Effector CD4-positive, alpha-beta T cell (primary cell): ENCODE measurements around the gene TRIM43.
"Not testable (repeated sequence)": the region's sequence is repeated elsewhere in the genome, so short reads cannot be mapped to it uniquely, and the experiment has no call there.

ENCODE experiments used
- DNase-seq: peaks from one replicate; pipeline ENCODE4 v3.0.0-alpha.2; 2020

Gene TRIM43

GRCh38 chr2:95641787-95642186 is 50.0 kb downstream of the TRIM43 start:
- DNase-seq, result not testable (repeated sequence)

GRCh38 chr2:95642360-95642759 is 50.6 kb downstream of the TRIM43 start:
- not testable (repeated sequence) for DNase-seq

GRCh38 chr2:95642951-95643350 is 51.1 kb downstream of the TRIM43 start:
- DNase-seq, result not testable (repeated sequence)

- not testable (repeated sequence) for DNase-seq
Observed at GRCh38 chr2:95645312-95645711, 53.5 kb downstream of the TRIM43 start.

GRCh38 chr2:95646274-95646994 is 54.6 kb downstream of the TRIM43 start:
- DNase-seq, result not testable (repeated sequence)

GRCh38 chr2:95648894-95649544 is 57.2 kb downstream of the TRIM43 start:
- not testable (repeated sequence) for DNase-seq
